ENCODE results near the gene DDAH1. TPM values are rescaled to one million over a fixed set of nuclear protein-coding genes. Genes with fewer than 3 reads are reported as not detected.

Gene DDAH1
- total and polyA plus RNA-seq, 2 donors (not counting 3 experiments of a cell fraction or from before 2014, with no cell fraction given) = 44.0 to 75.2 TPM

DNA sequence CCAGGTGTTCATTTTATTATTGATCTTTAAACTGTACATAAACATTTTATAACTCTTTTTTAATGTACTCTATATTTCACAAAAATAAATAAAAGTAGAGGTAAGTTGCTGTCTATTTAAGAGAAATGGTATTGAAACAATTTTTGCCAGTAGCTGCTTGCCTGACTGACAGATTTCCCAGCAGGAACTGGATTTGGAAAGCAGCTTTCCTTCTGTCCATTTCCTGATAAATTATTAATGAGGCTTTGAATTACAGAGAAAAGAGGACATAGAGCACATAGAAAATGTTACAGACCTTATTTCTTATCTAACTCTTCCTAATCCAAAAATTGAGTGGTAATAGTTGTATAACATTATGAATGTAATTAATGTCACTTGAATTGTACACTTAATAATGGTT, 108.8 kb downstream of the DDAH1 start:
- no peak overlapping the region for H3K27ac ChIP-seq (ENCODE audit: insufficient read depth, low read depth, low read length)
- H3K4me3 ChIP-seq (replicated peaks in 1 of 3; ENCODE audit: insufficient read depth in 1 of 3, low read depth in 1 of 3, low read length in 3 of 3) = no peak overlapping the region
- BruUV-seq (replicated peaks) = no TSS peak
- TF ChIP-seq GATA2 (IDR thresholded peaks at IDR 0.05; ENCODE audit: insufficient read depth, insufficient read length, low read depth, low read length) (no peak), JUN (IDR thresholded peaks at IDR 0.05; ENCODE audit: borderline replicate concordance, insufficient read depth, insufficient read length, low read depth) (no peak), POLR2A (IDR thresholded peaks at IDR 0.05; ENCODE audit: low read depth, low read length) (no peak), MYC (IDR thresholded peaks at IDR 0.05; ENCODE audit: low read depth, low read length) (no peak), EZH2 (IDR thresholded peaks at IDR 0.05; ENCODE audit: borderline replicate concordance, low read depth, low read length, severe bottlenecking) (no peak), CTCF (IDR thresholded peaks at IDR 0.05; ENCODE audit: extremely low read depth in 1 of 2, insufficient read depth in 1 of 2, low read depth in 1 of 2, low read length in 2 of 2) (no peak), FOS (IDR thresholded peaks at IDR 0.05; ENCODE audit: borderline replicate concordance, insufficient read depth, low read length) (no peak)
- no peaks in the 10 kb centered on the region for H4K20me1 ChIP-seq (replicated peaks; ENCODE audit: control insufficient read depth, extremely low read depth, insufficient read depth, low read length)
- H2AFZ ChIP-seq (ENCODE audit: low read depth, low read length) = no peak overlapping the region
- dilution Hi-C loops (cut with MboI; ENCODE audit: extremely low pct_ligation_motif_present, low sequenced_read_pairs) = no loop called here
- H3K27me3 ChIP-seq (ENCODE audit: control insufficient read depth in 2 of 2, insufficient read depth in 2 of 2, low read length in 2 of 2) = no peaks in the 10 kb centered on the region
- FAIRE-seq = no peak
- H3K4me1 ChIP-seq (ENCODE audit: control insufficient read depth, extremely low read depth, insufficient read depth, low read length) = peaks cover 19% of the 10 kb centered on the region
- H3K9me1 ChIP-seq (replicated peaks; ENCODE audit: control insufficient read depth, extremely low read depth, insufficient read depth, low read length) = no peaks in the 10 kb centered on the region
- ChIA-PET POLR2A (no interaction called here), CTCF (interaction anchor here (0.7 to 1.6 kb wide), 2 partner anchors 12 to 48 kb away, joined by 5 to 6 read pairs; no protein-coding TSS in a partner anchor)
- peaks cover 12% of the 10 kb centered on the region for H3K79me2 ChIP-seq (ENCODE audit: control insufficient read depth, insufficient read depth, low read length)
- intact Hi-C loops (cut with micrococcal nuclease) = no loop called here
- no peak for DNase-seq (ENCODE audit: low read depth, low spot score)
- H3K9ac ChIP-seq (replicated peaks; ENCODE audit: extremely low read depth, insufficient read depth, low read length) = no peak overlapping the region
- peaks cover 2% of the 10 kb centered on the region in 2 experiments for H3K36me3 ChIP-seq (ENCODE audit: control insufficient read depth in 2 of 2, extremely low read depth in 1 of 2, insufficient read depth in 2 of 2, low read length in 2 of 2)
- H3K4me2 ChIP-seq (ENCODE audit: insufficient read depth, low read length) = no peak overlapping the region
- H3K9me3 ChIP-seq (replicated peaks; ENCODE audit: control insufficient read depth, insufficient read depth, low read length) = no peaks in the 10 kb centered on the region
